ENCODE results near the gene INSC. TPM values are rescaled to one million over a fixed set of nuclear protein-coding genes. Genes with fewer than 3 reads are reported as not detected.

Gene INSC
- total RNA-seq, 1 experiment from 2014 or later, result not detected

- Mint-ChIP-seq H3K4me1 (ENCODE audit: low read depth, unreplicated experiment) (no peaks in the 10 kb centered on the region), H3K27ac (ENCODE audit: unreplicated experiment) (no peak overlapping the region), H3K27me3 (ENCODE audit: insufficient read depth, unreplicated experiment) (peaks cover 7% of the 10 kb centered on the region), H3K36me3 (ENCODE audit: insufficient read depth, unreplicated experiment) (no peaks in the 10 kb centered on the region), H3K4me3 (ENCODE audit: unreplicated experiment) (no peak overlapping the region), H3K9me3 (ENCODE audit: unreplicated experiment) (no peaks in the 10 kb centered on the region)
- no TSS peak for BruUV-seq (replicated peaks)
- no peaks in the 10 kb centered on the region for H3K36me3 ChIP-seq (ENCODE audit: control insufficient read depth, insufficient read depth, low read length)
- H3K4me3 ChIP-seq (ENCODE audit: low read depth, low read length), result no peak overlapping the region
- no peaks in the 10 kb centered on the region for H3K27me3 ChIP-seq (replicated peaks; ENCODE audit: control insufficient read depth, insufficient read depth, low read length)
- TF ChIP-seq, protein P1, sequence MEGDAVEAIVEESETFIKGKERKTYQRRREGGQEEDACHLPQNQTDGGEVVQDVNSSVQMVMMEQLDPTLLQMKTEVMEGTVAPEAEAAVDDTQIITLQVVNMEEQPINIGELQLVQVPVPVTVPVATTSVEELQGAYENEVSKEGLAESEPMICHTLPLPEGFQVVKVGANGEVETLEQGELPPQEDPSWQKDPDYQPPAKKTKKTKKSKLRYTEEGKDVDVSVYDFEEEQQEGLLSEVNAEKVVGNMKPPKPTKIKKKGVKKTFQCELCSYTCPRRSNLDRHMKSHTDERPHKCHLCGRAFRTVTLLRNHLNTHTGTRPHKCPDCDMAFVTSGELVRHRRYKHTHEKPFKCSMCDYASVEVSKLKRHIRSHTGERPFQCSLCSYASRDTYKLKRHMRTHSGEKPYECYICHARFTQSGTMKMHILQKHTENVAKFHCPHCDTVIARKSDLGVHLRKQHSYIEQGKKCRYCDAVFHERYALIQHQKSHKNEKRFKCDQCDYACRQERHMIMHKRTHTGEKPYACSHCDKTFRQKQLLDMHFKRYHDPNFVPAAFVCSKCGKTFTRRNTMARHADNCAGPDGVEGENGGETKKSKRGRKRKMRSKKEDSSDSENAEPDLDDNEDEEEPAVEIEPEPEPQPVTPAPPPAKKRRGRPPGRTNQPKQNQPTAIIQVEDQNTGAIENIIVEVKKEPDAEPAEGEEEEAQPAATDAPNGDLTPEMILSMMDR (IDR thresholded peaks at IDR 0.05; ENCODE audit: insufficient read depth in 1 of 2, low read depth in 1 of 2, low read length in 1 of 2, severe bottlenecking in 1 of 2, unreplicated experiment in 1 of 2), result no peak
- POLR2A ChIA-PET, result no interaction called here
- CTCF ChIA-PET, result no interaction called here
- no peak for DNase-seq
- no peaks in the 10 kb centered on the region for H3K9me3 ChIP-seq
- intact Hi-C loops (cut with micrococcal nuclease; ENCODE audit: unreplicated experiment), result no loop called here
- H3K4me1 ChIP-seq, result peaks cover 6% of the 10 kb centered on the region
Observed at GRCh38 chr11:15104166-15104565, 10.6 kb upstream of the INSC start.

DNA sequence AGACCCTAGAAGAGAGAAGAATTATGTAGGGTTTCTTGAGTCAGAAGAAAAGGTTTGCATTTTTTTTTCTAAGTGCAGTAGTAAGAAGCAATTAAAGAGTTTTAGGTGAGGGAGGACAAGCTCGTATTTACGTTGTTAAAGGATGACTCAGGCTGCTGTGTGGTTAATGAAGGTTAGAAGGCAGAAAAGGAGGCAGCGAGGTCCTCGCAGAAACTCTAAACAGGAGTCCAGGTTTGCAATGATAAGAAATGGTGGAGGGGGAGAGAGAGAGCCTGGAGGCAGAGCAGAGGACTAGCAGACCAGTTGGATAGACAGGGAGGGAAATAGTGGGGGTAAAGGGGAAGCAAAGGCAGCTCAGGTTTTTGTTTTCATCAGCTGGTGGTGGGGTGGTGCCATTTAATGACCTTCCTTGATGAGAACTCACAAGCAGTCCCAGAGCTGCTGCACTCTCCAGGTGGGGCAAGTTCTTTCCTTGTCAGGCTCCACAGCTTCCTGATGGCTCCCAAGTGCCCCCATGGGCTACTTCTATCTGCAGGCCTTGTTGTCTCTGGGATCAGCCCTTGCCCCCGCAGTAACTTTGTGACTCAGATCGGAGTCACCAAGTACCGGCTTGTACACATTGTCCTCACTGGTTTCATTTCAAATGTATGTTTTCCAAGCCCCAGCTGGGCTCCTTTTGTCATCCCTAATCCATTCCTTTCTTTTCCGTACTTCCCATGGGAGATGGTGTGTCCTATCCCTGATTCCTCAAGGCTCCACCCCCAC lies 8.3 kb upstream of the INSC start:
- intact Hi-C loops (cut with micrococcal nuclease; ENCODE audit: unreplicated experiment), result no loop called here
- Histone ChIP-seq H3K9me3 (no peaks in the 10 kb centered on the region), H3K4me1 (peaks cover 6% of the 10 kb centered on the region), H3K27me3 (replicated peaks; ENCODE audit: control insufficient read depth, insufficient read depth, low read length) (no peaks in the 10 kb centered on the region), H3K4me3 (ENCODE audit: low read depth, low read length) (no peak overlapping the region), H3K36me3 (ENCODE audit: control insufficient read depth, insufficient read depth, low read length) (no peaks in the 10 kb centered on the region)
- no peak overlapping the region for H3K27ac Mint-ChIP-seq (ENCODE audit: unreplicated experiment)
- no TSS peak for BruUV-seq (replicated peaks)
- no peaks in the 10 kb centered on the region for H3K9me3 Mint-ChIP-seq (ENCODE audit: unreplicated experiment)
- peaks cover 5% of the 10 kb centered on the region for H3K27me3 Mint-ChIP-seq (ENCODE audit: insufficient read depth, unreplicated experiment)
- POLR2A ChIA-PET, result no interaction called here
- CTCF ChIA-PET, result no interaction called here
- no peak overlapping the region for H3K4me3 Mint-ChIP-seq (ENCODE audit: unreplicated experiment)
- no peaks in the 10 kb centered on the region for H3K4me1 Mint-ChIP-seq (ENCODE audit: low read depth, unreplicated experiment)
- no peaks in the 10 kb centered on the region for H3K36me3 Mint-ChIP-seq (ENCODE audit: insufficient read depth, unreplicated experiment)
- DNase-seq, result no peak
- TF ChIP-seq, protein P1 (IDR thresholded peaks at IDR 0.05; ENCODE audit: insufficient read depth in 1 of 2, low read depth in 1 of 2, low read length in 1 of 2, severe bottlenecking in 1 of 2, unreplicated experiment in 1 of 2), result no peak

- intact Hi-C loops (cut with micrococcal nuclease; ENCODE audit: unreplicated experiment), result no loop called here
- ChIA-PET CTCF (no interaction called here), POLR2A (no interaction called here)
- no TSS peak for BruUV-seq (replicated peaks)
- no peak for DNase-seq
- no peaks in the 10 kb centered on the region for H3K27me3 ChIP-seq (replicated peaks; ENCODE audit: control insufficient read depth, insufficient read depth, low read length)
- H3K4me3 ChIP-seq (ENCODE audit: low read depth, low read length), result no peak overlapping the region
- H3K9me3 ChIP-seq, result no peaks in the 10 kb centered on the region
- H3K4me3 Mint-ChIP-seq (ENCODE audit: unreplicated experiment), result no peak overlapping the region
- no peak overlapping the region for H3K27ac Mint-ChIP-seq (ENCODE audit: unreplicated experiment)
- H3K4me1 Mint-ChIP-seq (ENCODE audit: low read depth, unreplicated experiment), result no peaks in the 10 kb centered on the region
- no peaks in the 10 kb centered on the region for H3K9me3 Mint-ChIP-seq (ENCODE audit: unreplicated experiment)
- peaks cover 8% of the 10 kb centered on the region for H3K27me3 Mint-ChIP-seq (ENCODE audit: insufficient read depth, unreplicated experiment)
- TF ChIP-seq, protein P1 (IDR thresholded peaks at IDR 0.05; ENCODE audit: insufficient read depth in 1 of 2, low read depth in 1 of 2, low read length in 1 of 2, severe bottlenecking in 1 of 2, unreplicated experiment in 1 of 2), result no peak
- peaks cover 6% of the 10 kb centered on the region for H3K4me1 ChIP-seq
- H3K36me3 Mint-ChIP-seq (ENCODE audit: insufficient read depth, unreplicated experiment), result no peaks in the 10 kb centered on the region
- H3K36me3 ChIP-seq (ENCODE audit: control insufficient read depth, insufficient read depth, low read length), result no peaks in the 10 kb centered on the region
Observed at GRCh38 chr11:15107730-15108515, 6.8 kb upstream of the INSC start.
